Nephron progenitor cell (in vitro differentiated cells): Measurements from ENCODE around the gene RNF217.

Experiments
- DNase-seq: peaks from one replicate; pipeline ENCODE4 v3.0.0; 2021
- H3K27ac Mint-ChIP-seq: 2 replicates; pipeline ENCODE4 v1.8.0; 2021; ENCODE audit warnings: mild to moderate bottlenecking, moderate library complexity, mixed read lengths
- H3K27me3 Mint-ChIP-seq: 2 replicates; pipeline ENCODE4 v1.8.0; 2021; ENCODE audit warnings: mild to moderate bottlenecking, low read depth, mixed read lengths; ENCODE audit not compliant: poor library complexity
- H3K36me3 Mint-ChIP-seq: 2 replicates; pipeline ENCODE4 v1.8.0; 2021; ENCODE audit warnings: low read depth, mixed read lengths
- H3K4me1 Mint-ChIP-seq: 2 replicates; pipeline ENCODE4 v1.8.0; 2021; ENCODE audit warnings: mixed read lengths
- H3K4me3 Mint-ChIP-seq: 2 replicates; pipeline ENCODE4 v1.8.0; 2021; ENCODE audit warnings: mild to moderate bottlenecking, moderate library complexity, mixed read lengths
- H3K9me3 Mint-ChIP-seq: 2 replicates; pipeline ENCODE4 v1.8.0; 2021; ENCODE audit warnings: mild to moderate bottlenecking, moderate library complexity, mixed read lengths
- CTCF ChIP-seq: fragments of 200-600 bp; sonication (generic); IDR thresholded peaks from 2 replicates; pipeline ENCODE4 v1.5.0; 2021; ENCODE audit warnings: antibody characterized with exemption

RNF217 gene

GRCh38 chr6:125046107-125046925 lies 84.1 kb downstream of the RNF217 start:
- Mint-ChIP-seq H3K27ac (peak overlapping the region; percentile 34), H3K4me3 (no peak overlapping the region), H3K36me3 (peaks cover 15% of the 10 kb centered on the region), H3K9me3 (peaks cover 2% of the 10 kb centered on the region), H3K4me1 (peaks cover 57% of the 10 kb centered on the region), H3K27me3 (no peaks in the 10 kb centered on the region)
- no peak for TF ChIP-seq CTCF
- no peak for DNase-seq

GRCh38 chr6:125048274-125048673 lies 86.0 kb downstream of the RNF217 start:
- H3K4me1 Mint-ChIP-seq: peaks cover 66% of the 10 kb centered on the region
- DNase-seq: no peak

GRCh38 chr6:125050663-125051318 lies 88.6 kb downstream of the RNF217 start:
- Mint-ChIP-seq H3K27ac (peak overlapping the region; percentile 96), H3K4me3 (peak overlapping the region; percentile 65), H3K27me3 (no peaks in the 10 kb centered on the region), H3K36me3 (peaks cover 14% of the 10 kb centered on the region), H3K4me1 (peaks cover 70% of the 10 kb centered on the region), H3K9me3 (no peaks in the 10 kb centered on the region)
- peak; percentile 2 for DNase-seq
- TF ChIP-seq CTCF: no peak

More at GRCh38 chr6:125048274-125048673, 86.0 kb downstream of the RNF217 start:
- H3K27ac Mint-ChIP-seq: no peak overlapping the region
- no peaks in the 10 kb centered on the region for H3K27me3 Mint-ChIP-seq
- H3K4me3 Mint-ChIP-seq: no peak overlapping the region
- no peak for TF ChIP-seq CTCF
- H3K36me3 Mint-ChIP-seq: peaks cover 11% of the 10 kb centered on the region
- H3K9me3 Mint-ChIP-seq: no peaks in the 10 kb centered on the region

GRCh38 chr6:125053809-125054208 lies 91.6 kb downstream of the RNF217 start:
- no peak for DNase-seq
- Mint-ChIP-seq H3K4me1 (peaks cover 74% of the 10 kb centered on the region), H3K36me3 (peaks cover 16% of the 10 kb centered on the region), H3K9me3 (no peaks in the 10 kb centered on the region), H3K27me3 (no peaks in the 10 kb centered on the region), H3K4me3 (no peak overlapping the region), H3K27ac (peak overlapping the region; percentile 70)
- TF ChIP-seq CTCF: no peak

- H3K9me3 Mint-ChIP-seq: no peaks in the 10 kb centered on the region
- no peak for DNase-seq
- TF ChIP-seq CTCF: no peak
- H3K4me3 Mint-ChIP-seq: no peak overlapping the region
- no peaks in the 10 kb centered on the region for H3K27me3 Mint-ChIP-seq
- H3K27ac Mint-ChIP-seq: no peak overlapping the region
- H3K36me3 Mint-ChIP-seq: peaks cover 17% of the 10 kb centered on the region
- H3K4me1 Mint-ChIP-seq: peaks cover 72% of the 10 kb centered on the region
These were observed 92.1 kb downstream of the RNF217 start for GRCh38 chr6:125054331-125054730.
